DOHH2 (cell line): ENCODE data around the gene OR10A2.

ENCODE experiments used
- H3F3A ChIP-seq: fragments of 200-600 bp; sonication (generic), shearing (Covaris generic); 2 replicates; pipeline ENCODE4 v1.6.0; 2016; ENCODE audit warnings: antibody characterized with exemption, mild to moderate bottlenecking; ENCODE audit not compliant: control insufficient read depth, insufficient read depth
- H3K27ac ChIP-seq: fragments of 200-600 bp; sonication (generic); 2 replicates; pipeline ENCODE4 v1.5.1; 2014; ENCODE audit warnings: low read depth, mild to moderate bottlenecking, low read length, moderate library complexity
- H3K27me3 ChIP-seq: fragments of 200-600 bp; sonication (generic); 2 replicates; pipeline ENCODE4 v1.6.1; 2014; ENCODE audit warnings: mild to moderate bottlenecking, low read length, mixed read lengths; ENCODE audit not compliant: control insufficient read depth
- H3K36me3 ChIP-seq: fragments of 200-600 bp; sonication (generic); 2 replicates; pipeline ENCODE4 v1.6.1; 2014; ENCODE audit warnings: mild to moderate bottlenecking, low read length, moderate library complexity, mixed read lengths; ENCODE audit not compliant: control insufficient read depth
- H3K4me1 ChIP-seq: fragments of 200-600 bp; sonication (generic); 2 replicates; pipeline ENCODE4 v1.6.1; 2014; ENCODE audit warnings: mild to moderate bottlenecking, low read length, mixed read lengths; ENCODE audit not compliant: control insufficient read depth
- H3K4me2 ChIP-seq: fragments of 200-600 bp; sonication (generic); 2 replicates; pipeline ENCODE4 v1.6.0; 2014; ENCODE audit warnings: mild to moderate bottlenecking, low read length, moderate library complexity
- H3K4me3 ChIP-seq: fragments of 200-600 bp; sonication (generic); 2 replicates; pipeline ENCODE4 v1.5.1; 2014; ENCODE audit warnings: mild to moderate bottlenecking, low read length, mixed read lengths
- H3K79me2 ChIP-seq: fragments of 200-600 bp; sonication (generic); 2 replicates; pipeline ENCODE4 v1.6.1; 2014; ENCODE audit warnings: mild to moderate bottlenecking, low read length, mixed read lengths; ENCODE audit not compliant: control insufficient read depth
- H3K9me2 ChIP-seq: fragments of 200-600 bp; sonication (generic); replicated peaks from 2 replicates; pipeline ENCODE4 v1.6.1; 2014; ENCODE audit warnings: mild to moderate bottlenecking, low read length, mixed read lengths; ENCODE audit not compliant: control insufficient read depth
- H3K9me3 ChIP-seq: fragments of 200-600 bp; sonication (generic); 2 replicates; pipeline ENCODE4 v1.6.1; 2014; ENCODE audit warnings: antibody characterized with exemption, low read length, mixed read lengths; ENCODE audit not compliant: control insufficient read depth, insufficient read depth
- H4K20me1 ChIP-seq: fragments of 200-600 bp; sonication (generic); 2 replicates; pipeline ENCODE4 v1.6.0; 2014; ENCODE audit warnings: low read depth, mild to moderate bottlenecking, antibody characterized with exemption, low read length, moderate library complexity; ENCODE audit not compliant: control insufficient read depth, insufficient read depth
- EZH2phosphoT487 ChIP-seq: fragments of 200-600 bp; sonication (generic); IDR thresholded peaks from 2 replicates; pipeline ENCODE4 v1.6.1; 2017; ENCODE audit warnings: borderline replicate concordance, mild to moderate bottlenecking, antibody characterized with exemption, low read length, moderate library complexity, mixed read lengths
- TF ChIP-seq, protein P1 (sequence below): fragments of 200-600 bp; sonication (generic); IDR thresholded peaks from one replicate; pipeline ENCODE4 v1.5.1; 2014; ENCODE audit warnings: antibody characterized with exemption, mild to moderate bottlenecking, low read depth, low read length; ENCODE audit not compliant: poor library complexity, severe bottlenecking

The OR10A2 gene

GRCh38 chr11:6828103-6828502, 34.8 kb upstream of the OR10A2 start:
- Histone ChIP-seq H3K27me3 (no peaks in the 10 kb centered on the region), H3K4me3 (no peak overlapping the region), H3K27ac (no peak overlapping the region), H3K79me2 (no peaks in the 10 kb centered on the region), H3K4me2 (no peak overlapping the region), H3K9me2 (0 out of 2 replicates have a peak, but pooled peaks cover 3% of the 10 kb centered on the region), H3F3A (no peaks in the 10 kb centered on the region), H3K9me3 (no peaks in the 10 kb centered on the region), H3K4me1 (peaks cover 11% of the 10 kb centered on the region), H4K20me1 (no peaks in the 10 kb centered on the region), H3K36me3 (no peaks in the 10 kb centered on the region)
- TF ChIP-seq EZH2phosphoT487, result no peak
- TF ChIP-seq, protein P1, sequence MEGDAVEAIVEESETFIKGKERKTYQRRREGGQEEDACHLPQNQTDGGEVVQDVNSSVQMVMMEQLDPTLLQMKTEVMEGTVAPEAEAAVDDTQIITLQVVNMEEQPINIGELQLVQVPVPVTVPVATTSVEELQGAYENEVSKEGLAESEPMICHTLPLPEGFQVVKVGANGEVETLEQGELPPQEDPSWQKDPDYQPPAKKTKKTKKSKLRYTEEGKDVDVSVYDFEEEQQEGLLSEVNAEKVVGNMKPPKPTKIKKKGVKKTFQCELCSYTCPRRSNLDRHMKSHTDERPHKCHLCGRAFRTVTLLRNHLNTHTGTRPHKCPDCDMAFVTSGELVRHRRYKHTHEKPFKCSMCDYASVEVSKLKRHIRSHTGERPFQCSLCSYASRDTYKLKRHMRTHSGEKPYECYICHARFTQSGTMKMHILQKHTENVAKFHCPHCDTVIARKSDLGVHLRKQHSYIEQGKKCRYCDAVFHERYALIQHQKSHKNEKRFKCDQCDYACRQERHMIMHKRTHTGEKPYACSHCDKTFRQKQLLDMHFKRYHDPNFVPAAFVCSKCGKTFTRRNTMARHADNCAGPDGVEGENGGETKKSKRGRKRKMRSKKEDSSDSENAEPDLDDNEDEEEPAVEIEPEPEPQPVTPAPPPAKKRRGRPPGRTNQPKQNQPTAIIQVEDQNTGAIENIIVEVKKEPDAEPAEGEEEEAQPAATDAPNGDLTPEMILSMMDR, result no peak

DNA sequence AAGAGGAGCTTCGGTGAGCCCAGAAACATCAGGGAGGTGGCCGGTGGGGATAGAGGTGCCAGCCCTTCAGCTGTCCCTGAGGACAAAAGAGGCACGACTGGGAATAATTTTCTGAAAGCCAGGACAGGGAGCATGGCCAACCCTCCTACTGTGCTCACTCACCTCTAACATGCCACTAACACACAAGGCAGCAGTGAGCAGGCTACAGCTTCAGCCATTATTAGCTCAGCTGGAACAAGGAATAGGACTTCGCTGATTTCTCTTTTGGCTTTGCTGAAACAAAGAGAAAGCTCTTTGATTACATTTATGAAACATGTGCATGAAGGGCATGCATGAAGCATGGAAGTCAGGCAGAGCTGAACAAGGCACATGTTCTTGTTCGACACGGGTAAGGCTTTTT, 29.5 kb upstream of the OR10A2 start:
- no peaks in the 10 kb centered on the region for H4K20me1 ChIP-seq
- H3K36me3 ChIP-seq, result no peaks in the 10 kb centered on the region
- H3K4me2 ChIP-seq, result no peak overlapping the region
- H3K9me3 ChIP-seq, result no peaks in the 10 kb centered on the region
- H3F3A ChIP-seq, result no peaks in the 10 kb centered on the region
- no peaks in the 10 kb centered on the region for H3K9me2 ChIP-seq
- no peak overlapping the region for H3K4me3 ChIP-seq
- H3K27ac ChIP-seq, result no peak overlapping the region
- H3K27me3 ChIP-seq, result no peaks in the 10 kb centered on the region
- H3K79me2 ChIP-seq, result no peaks in the 10 kb centered on the region
- peaks cover 15% of the 10 kb centered on the region for H3K4me1 ChIP-seq
- no peak for TF ChIP-seq EZH2phosphoT487
- TF ChIP-seq, protein P1, result no peak

- Histone ChIP-seq H3K27ac (no peak overlapping the region), H3K4me1 (peaks cover 15% of the 10 kb centered on the region), H3K4me3 (no peak overlapping the region), H3K36me3 (no peaks in the 10 kb centered on the region), H3K79me2 (no peaks in the 10 kb centered on the region), H3K4me2 (no peak overlapping the region), H3K27me3 (no peaks in the 10 kb centered on the region), H3K9me3 (no peaks in the 10 kb centered on the region), H3K9me2 (no peaks in the 10 kb centered on the region), H3F3A (no peaks in the 10 kb centered on the region), H4K20me1 (no peaks in the 10 kb centered on the region)
- no peak for TF ChIP-seq EZH2phosphoT487
- TF ChIP-seq, protein P1, result no peak
Observed at GRCh38 chr11:6834021-6834420, 28.8 kb upstream of the OR10A2 start.

DNA sequence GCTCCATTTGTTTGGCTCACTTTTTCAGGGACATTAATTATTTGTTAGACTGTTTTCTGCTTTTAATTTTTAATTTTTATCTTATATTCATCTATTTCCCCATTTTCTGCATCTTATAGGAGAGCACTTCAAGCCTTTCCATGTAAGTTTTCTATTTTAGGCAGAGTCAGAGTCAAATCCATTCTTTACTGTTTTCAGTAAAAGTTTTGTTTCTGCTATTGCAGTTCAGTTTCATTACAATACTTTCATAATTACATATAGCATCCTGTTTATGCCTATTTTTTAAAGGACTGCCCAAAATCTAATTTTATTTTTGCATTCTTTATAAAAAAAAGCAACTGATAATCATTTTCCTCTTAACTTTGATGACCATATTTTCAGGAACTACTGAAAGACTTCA, 21.2 kb upstream of the OR10A2 start:
- no peaks in the 10 kb centered on the region for H3K36me3 ChIP-seq
- TF ChIP-seq, protein P1, result no peak
- no peak for TF ChIP-seq EZH2phosphoT487
- H3K27me3 ChIP-seq, result no peaks in the 10 kb centered on the region
- H4K20me1 ChIP-seq, result no peaks in the 10 kb centered on the region
- no peak overlapping the region for H3K27ac ChIP-seq
- no peaks in the 10 kb centered on the region for H3K79me2 ChIP-seq
- no peaks in the 10 kb centered on the region for H3K4me1 ChIP-seq
- H3K9me3 ChIP-seq, result no peaks in the 10 kb centered on the region
- H3K9me2 ChIP-seq, result no peaks in the 10 kb centered on the region
- H3F3A ChIP-seq, result no peaks in the 10 kb centered on the region
- H3K4me3 ChIP-seq, result no peak overlapping the region
- no peak overlapping the region for H3K4me2 ChIP-seq
